ENCODE data around the gene COMT. TPM values are rescaled to one million over a fixed set of nuclear protein-coding genes. Genes with fewer than 3 reads are reported as not detected.
A peak's percentile ranks its signal among the peaks of the same experiment; 100 is the strongest.

COMT gene
- total RNA-seq, 1 experiment from 2014 or later: 30.8 TPM

DNA sequence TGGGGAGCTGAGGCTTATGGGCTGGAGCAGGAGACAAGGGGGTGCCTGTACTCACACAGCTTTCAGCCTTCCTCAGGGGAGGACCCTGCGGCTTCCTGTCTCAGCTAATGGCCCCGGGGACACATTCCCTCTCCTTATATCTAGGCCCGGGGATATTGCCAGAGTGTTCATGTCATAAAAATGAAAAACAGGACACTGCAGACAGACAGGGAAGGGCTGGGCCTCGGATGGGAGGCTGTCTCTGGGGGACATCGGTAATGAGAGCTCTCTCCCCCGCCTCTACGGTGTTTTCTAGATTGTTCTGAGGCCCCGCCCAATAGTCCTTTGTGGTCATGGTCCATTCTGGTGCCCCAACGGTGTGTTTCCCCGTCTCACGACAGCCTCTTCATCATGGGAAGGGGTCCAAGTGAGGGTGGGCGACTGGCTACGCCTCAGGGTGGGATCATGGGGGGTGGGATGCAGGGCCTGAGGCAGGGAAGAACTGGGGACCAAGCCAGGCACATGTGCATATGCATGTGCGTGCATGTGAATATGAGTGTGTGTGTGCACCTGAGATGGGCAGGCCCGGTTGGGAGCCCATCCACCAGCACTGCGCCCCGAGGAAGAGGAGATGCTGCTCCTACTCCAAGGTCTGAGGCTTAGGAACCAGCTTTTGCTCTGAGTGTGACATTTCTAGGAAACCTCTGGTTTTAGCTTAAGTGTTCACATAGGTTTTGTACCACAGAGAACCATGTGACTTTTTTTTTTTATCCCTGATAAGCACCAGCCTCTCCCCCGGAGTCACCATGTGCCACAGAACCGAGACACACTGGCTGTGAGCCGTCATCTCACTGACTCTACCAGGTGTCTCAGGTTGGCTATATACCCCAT lies 69.8 kb downstream of the COMT start (continued):
- TF ChIP-seq, protein P1, sequence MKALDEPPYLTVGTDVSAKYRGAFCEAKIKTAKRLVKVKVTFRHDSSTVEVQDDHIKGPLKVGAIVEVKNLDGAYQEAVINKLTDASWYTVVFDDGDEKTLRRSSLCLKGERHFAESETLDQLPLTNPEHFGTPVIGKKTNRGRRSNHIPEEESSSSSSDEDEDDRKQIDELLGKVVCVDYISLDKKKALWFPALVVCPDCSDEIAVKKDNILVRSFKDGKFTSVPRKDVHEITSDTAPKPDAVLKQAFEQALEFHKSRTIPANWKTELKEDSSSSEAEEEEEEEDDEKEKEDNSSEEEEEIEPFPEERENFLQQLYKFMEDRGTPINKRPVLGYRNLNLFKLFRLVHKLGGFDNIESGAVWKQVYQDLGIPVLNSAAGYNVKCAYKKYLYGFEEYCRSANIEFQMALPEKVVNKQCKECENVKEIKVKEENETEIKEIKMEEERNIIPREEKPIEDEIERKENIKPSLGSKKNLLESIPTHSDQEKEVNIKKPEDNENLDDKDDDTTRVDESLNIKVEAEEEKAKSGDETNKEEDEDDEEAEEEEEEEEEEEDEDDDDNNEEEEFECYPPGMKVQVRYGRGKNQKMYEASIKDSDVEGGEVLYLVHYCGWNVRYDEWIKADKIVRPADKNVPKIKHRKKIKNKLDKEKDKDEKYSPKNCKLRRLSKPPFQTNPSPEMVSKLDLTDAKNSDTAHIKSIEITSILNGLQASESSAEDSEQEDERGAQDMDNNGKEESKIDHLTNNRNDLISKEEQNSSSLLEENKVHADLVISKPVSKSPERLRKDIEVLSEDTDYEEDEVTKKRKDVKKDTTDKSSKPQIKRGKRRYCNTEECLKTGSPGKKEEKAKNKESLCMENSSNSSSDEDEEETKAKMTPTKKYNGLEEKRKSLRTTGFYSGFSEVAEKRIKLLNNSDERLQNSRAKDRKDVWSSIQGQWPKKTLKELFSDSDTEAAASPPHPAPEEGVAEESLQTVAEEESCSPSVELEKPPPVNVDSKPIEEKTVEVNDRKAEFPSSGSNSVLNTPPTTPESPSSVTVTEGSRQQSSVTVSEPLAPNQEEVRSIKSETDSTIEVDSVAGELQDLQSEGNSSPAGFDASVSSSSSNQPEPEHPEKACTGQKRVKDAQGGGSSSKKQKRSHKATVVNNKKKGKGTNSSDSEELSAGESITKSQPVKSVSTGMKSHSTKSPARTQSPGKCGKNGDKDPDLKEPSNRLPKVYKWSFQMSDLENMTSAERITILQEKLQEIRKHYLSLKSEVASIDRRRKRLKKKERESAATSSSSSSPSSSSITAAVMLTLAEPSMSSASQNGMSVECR (CRISPR knock-in tag; IDR thresholded peaks at IDR 0.05; ENCODE audit: borderline replicate concordance): no peak

DNA sequence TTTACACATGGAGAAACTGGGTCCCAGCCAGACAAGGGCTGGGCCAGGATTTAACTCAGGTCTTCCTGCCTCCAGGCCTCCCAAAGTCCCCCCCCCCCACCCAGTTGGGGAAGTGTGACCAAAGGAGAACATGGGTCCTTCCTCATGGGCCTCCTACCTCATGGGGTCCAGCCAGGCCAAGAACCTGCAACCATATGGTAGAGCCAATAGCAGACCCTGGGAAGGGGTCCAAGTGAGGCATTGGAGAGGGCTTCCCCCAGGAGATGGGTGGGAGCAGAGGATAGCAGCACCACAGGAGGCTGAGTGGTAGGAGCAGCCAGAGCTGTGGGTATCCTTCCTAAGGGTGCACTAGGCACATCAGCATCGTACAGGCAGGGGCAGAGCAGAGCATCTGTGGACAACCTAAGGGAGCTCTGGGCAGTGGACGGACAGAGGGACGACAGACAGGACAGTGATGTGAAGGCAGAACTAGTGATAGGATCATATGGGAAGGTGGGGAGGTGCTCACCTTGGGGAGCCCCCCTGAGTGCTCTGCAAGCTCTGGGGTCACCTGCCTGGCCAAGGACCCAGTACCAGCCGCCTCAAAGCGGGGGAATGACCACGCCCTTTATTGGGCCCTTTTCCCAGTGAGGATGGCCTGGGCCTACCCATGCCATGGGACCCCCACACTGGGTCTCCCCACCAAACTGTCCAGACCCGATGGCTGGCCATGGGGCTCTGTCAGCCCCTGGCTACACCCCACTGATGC lies 70.6 kb downstream of the COMT start:
- ATAC-seq (no peak), DNase-seq (ENCODE audit: low spot score) (no peak)
- CTCF ChIA-PET: interaction anchor here (1.1 to 6.5 kb wide), 9 partner anchors 11 to 282 kb away, joined by 3 to 181 read pairs (median 15); no protein-coding TSS in a partner anchor
- peaks cover 6% of the 10 kb centered on the region; the same call in 1 of the 2 replicates for H3K4me1 Mint-ChIP-seq
- no peak overlapping the region for H3K4me3 Mint-ChIP-seq
- H3K27ac Mint-ChIP-seq: peak overlapping the region; percentile 70; the same call in 1 of the 2 replicates
- TF ChIP-seq, protein P2, sequence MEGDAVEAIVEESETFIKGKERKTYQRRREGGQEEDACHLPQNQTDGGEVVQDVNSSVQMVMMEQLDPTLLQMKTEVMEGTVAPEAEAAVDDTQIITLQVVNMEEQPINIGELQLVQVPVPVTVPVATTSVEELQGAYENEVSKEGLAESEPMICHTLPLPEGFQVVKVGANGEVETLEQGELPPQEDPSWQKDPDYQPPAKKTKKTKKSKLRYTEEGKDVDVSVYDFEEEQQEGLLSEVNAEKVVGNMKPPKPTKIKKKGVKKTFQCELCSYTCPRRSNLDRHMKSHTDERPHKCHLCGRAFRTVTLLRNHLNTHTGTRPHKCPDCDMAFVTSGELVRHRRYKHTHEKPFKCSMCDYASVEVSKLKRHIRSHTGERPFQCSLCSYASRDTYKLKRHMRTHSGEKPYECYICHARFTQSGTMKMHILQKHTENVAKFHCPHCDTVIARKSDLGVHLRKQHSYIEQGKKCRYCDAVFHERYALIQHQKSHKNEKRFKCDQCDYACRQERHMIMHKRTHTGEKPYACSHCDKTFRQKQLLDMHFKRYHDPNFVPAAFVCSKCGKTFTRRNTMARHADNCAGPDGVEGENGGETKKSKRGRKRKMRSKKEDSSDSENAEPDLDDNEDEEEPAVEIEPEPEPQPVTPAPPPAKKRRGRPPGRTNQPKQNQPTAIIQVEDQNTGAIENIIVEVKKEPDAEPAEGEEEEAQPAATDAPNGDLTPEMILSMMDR (IDR thresholded peaks at IDR 0.05): no peak
- POLR2A ChIA-PET: interaction anchor here (0.5 to 1.1 kb wide), 2 partner anchors 18 to 49 kb away, joined by 4 to 6 read pairs; no protein-coding TSS in a partner anchor
- H3K36me3 Mint-ChIP-seq: no peaks in the 10 kb centered on the region
- H3K27me3 Mint-ChIP-seq (ENCODE audit: low read depth): peaks cover 16% of the 10 kb centered on the region
- no peaks in the 10 kb centered on the region for H3K9me3 Mint-ChIP-seq

DNA sequence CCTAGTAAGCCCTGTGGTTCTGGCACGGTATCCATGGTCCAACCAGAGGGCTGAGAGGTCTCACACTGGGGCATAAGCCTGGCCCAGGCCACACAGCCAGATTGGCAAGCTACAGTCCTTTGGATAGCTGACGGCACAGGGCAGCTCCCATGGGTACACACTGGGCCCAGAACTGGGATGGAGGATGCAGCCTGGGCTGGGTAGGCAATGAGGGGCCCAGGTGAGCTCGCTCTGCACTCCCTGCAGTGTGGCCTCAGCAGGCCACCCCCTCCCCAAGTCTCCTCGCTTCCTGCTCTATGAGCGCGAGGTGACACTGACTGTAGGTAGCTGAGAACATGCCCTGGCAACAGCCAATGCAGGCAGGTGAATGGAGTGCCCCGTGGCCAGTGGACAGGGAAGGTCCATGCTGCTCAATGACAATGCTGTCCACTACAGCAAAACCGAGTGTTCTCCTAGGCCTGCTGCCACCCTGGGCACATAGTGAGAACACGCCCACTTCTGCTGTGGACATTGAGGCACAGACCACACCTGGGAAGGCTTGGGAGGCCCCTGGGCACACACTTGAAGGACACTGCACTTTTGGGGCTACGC lies 71.3 kb downstream of the COMT start:
- CTCF ChIA-PET: interaction anchor here (0.6 to 6.5 kb wide), 25 partner anchors 10 to 282 kb away, joined by 3 to 181 read pairs (median 6); no protein-coding TSS in a partner anchor
- H3K27me3 Mint-ChIP-seq (ENCODE audit: low read depth): peaks cover 23% of the 10 kb centered on the region
- H3K4me3 Mint-ChIP-seq: no peak overlapping the region
- TF ChIP-seq SMAD4 (CRISPR knock-in tag; IDR thresholded peaks at IDR 0.05) (no peak), FOXP1 (CRISPR knock-in tag; IDR thresholded peaks at IDR 0.05; ENCODE audit: borderline replicate concordance) (0 out of 2 replicates have a peak, but pooled peaks have one; percentile 65), NFE2L1 (CRISPR knock-in tag; IDR thresholded peaks at IDR 0.05) (no peak)
- TF ChIP-seq, protein P3, sequence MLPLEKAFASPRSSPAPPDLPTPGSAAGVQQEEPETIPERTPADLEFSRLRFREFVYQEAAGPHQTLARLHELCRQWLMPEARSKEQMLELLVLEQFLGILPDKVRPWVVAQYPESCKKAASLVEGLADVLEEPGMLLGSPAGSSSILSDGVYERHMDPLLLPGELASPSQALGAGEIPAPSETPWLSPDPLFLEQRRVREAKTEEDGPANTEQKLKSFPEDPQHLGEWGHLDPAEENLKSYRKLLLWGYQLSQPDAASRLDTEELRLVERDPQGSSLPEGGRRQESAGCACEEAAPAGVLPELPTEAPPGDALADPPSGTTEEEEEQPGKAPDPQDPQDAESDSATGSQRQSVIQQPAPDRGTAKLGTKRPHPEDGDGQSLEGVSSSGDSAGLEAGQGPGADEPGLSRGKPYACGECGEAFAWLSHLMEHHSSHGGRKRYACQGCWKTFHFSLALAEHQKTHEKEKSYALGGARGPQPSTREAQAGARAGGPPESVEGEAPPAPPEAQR (CRISPR knock-in tag; IDR thresholded peaks at IDR 0.05): no peak
- ATAC-seq (no peak), DNase-seq (ENCODE audit: low spot score) (no peak)
- POLR2A ChIA-PET: interaction anchor here (1.1 kb wide), 2 partner anchors 26 to 50 kb away, joined by 4 read pairs; no protein-coding TSS in a partner anchor
- H3K4me1 Mint-ChIP-seq: peaks cover 8% of the 10 kb centered on the region
- no peaks in the 10 kb centered on the region for H3K36me3 Mint-ChIP-seq
- no peaks in the 10 kb centered on the region for H3K9me3 Mint-ChIP-seq
- no peak overlapping the region for H3K27ac Mint-ChIP-seq

DNA sequence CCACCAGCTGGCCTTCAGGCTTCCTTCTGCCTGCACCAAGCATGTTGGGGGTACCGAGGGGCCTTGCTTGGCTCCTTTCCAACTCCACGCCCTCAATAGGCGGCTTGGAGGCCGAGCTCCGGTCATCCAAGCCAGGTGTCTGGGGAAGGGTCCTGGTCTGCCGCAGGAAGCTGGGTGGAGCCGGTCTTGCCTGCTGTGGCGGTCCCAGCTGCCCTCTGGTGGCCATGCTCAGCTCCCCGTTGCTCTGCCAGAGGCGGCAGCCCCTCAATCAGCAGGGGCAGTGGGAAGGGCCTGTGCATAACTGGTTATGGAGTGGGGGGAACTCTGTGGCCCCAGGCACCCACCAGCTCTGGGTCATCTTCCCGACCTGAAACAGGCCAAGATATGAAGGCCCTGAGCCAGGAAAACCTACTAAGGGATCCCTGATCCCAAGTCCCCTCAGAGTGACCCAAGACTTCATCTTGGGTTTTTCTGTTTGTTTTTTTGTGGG lies 71.9 kb downstream of the COMT start:
- Mint-ChIP-seq H3K27me3 (ENCODE audit: low read depth) (peaks cover 29% of the 10 kb centered on the region), H3K4me3 (no peak overlapping the region), H3K27ac (no peak overlapping the region), H3K36me3 (no peaks in the 10 kb centered on the region), H3K4me1 (peaks cover 8% of the 10 kb centered on the region), H3K9me3 (no peaks in the 10 kb centered on the region)
- CTCF ChIA-PET: interaction anchor here (0.6 to 6.5 kb wide), 24 partner anchors 9 to 283 kb away, joined by 3 to 181 read pairs (median 6); no protein-coding TSS in a partner anchor
- peak; percentile 91 for DNase-seq (ENCODE audit: low spot score)
- ATAC-seq: peak; percentile 62
- POLR2A ChIA-PET: interaction anchor here (1.1 kb wide), 1 partner anchor 27 kb away, joined by 4 read pairs; no protein-coding TSS in a partner anchor
- no peak for TF ChIP-seq ESRRA (CRISPR knock-in tag; IDR thresholded peaks at IDR 0.05; ENCODE audit: borderline replicate concordance)
- TF ChIP-seq, protein P4, sequence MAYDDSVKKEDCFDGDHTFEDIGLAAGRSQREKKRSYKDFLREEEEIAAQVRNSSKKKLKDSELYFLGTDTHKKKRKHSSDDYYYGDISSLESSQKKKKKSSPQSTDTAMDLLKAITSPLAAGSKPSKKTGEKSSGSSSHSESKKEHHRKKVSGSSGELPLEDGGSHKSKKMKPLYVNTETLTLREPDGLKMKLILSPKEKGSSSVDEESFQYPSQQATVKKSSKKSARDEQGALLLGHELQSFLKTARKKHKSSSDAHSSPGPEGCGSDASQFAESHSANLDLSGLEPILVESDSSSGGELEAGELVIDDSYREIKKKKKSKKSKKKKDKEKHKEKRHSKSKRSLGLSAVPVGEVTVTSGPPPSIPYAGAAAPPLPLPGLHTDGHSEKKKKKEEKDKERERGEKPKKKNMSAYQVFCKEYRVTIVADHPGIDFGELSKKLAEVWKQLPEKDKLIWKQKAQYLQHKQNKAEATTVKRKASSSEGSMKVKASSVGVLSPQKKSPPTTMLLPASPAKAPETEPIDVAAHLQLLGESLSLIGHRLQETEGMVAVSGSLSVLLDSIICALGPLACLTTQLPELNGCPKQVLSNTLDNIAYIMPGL (CRISPR knock-in tag; IDR thresholded peaks at IDR 0.05): 0 out of 2 replicates have a peak, but pooled peaks have one; percentile 59
- TF ChIP-seq, protein P5, sequence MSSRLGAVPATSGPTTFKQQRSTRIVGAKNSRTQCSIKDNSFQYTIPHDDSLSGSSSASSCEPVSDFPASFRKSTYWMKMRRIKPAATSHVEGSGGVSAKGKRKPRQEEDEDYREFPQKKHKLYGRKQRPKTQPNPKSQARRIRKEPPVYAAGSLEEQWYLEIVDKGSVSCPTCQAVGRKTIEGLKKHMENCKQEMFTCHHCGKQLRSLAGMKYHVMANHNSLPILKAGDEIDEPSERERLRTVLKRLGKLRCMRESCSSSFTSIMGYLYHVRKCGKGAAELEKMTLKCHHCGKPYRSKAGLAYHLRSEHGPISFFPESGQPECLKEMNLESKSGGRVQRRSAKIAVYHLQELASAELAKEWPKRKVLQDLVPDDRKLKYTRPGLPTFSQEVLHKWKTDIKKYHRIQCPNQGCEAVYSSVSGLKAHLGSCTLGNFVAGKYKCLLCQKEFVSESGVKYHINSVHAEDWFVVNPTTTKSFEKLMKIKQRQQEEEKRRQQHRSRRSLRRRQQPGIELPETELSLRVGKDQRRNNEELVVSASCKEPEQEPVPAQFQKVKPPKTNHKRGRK (CRISPR knock-in tag; IDR thresholded peaks at IDR 0.05; ENCODE audit: borderline replicate concordance): no peak
- peak; percentile 49 for TF ChIP-seq SP1 (CRISPR knock-in tag; conservative IDR thresholded peaks at IDR 0.05)
- TF ChIP-seq, protein P2 (IDR thresholded peaks at IDR 0.05): peak; percentile 35; the same call in 1 of the 2 replicates

Data from WTC11 (cell line).